Thymus (tissue), 11 donors: ENCODE results near the gene APEH. TPM values are rescaled to one million over a fixed set of nuclear protein-coding genes. Genes with fewer than 3 reads are reported as not detected.
A peak's percentile ranks its signal among the peaks of the same experiment; 100 is the strongest.

ENCODE experiments used
- DNase-seq, 9 donors: peaks; one replicate each; pipeline ENCODE4 v3.0.0-alpha.2; 2013; ENCODE audit warnings: low spot score in 9 of 9, low read depth in 6 of 9, missing footprints in 1 of 9
- H3K27ac ChIP-seq, 2 donors: one replicate each; pipeline ENCODE4 v1.5.1; 2013; ENCODE audit warnings: control low read depth in 1 of 2, low read depth in 1 of 2, low read length in 1 of 2, mild to moderate bottlenecking in 1 of 2, moderate library complexity in 1 of 2
- H3K27me3 ChIP-seq, 2 donors: one replicate each; pipeline ENCODE4 v1.5.1; 2013; ENCODE audit warnings: low read length in 1 of 2; ENCODE audit not compliant: control insufficient read depth in 2 of 2, insufficient read depth in 1 of 2
- H3K36me3 ChIP-seq, 2 donors: one replicate each; pipeline ENCODE4 v1.5.1; 2013; ENCODE audit warnings: low read length in 1 of 2, mild to moderate bottlenecking in 1 of 2, moderate library complexity in 1 of 2; ENCODE audit not compliant: control insufficient read depth in 2 of 2, insufficient read depth in 2 of 2
- H3K4me1 ChIP-seq, 2 donors: one replicate each; pipeline ENCODE4 v1.5.1; 2013; ENCODE audit warnings: low read length in 2 of 2; ENCODE audit not compliant: control insufficient read depth in 2 of 2, insufficient read depth in 2 of 2
- H3K4me3 ChIP-seq, 2 donors: one replicate each; pipeline ENCODE4 v1.5.1; 2013; ENCODE audit warnings: low read length in 2 of 2, control low read depth in 1 of 2, mild to moderate bottlenecking in 1 of 2
- H3K9me3 ChIP-seq, 2 donors: one replicate each; pipeline ENCODE4 v1.5.1; 2013; ENCODE audit warnings: low read length in 1 of 2, mild to moderate bottlenecking in 1 of 2; ENCODE audit not compliant: control insufficient read depth in 2 of 2, insufficient read depth in 1 of 2
- WGBS: extraction: QIAGEN DNeasy Blood & Tissue Kit; methylation state at CpG from one replicate; pipeline ENCODE4 v1.1.7; 2013; 5-methylcytosine and 5-hydroxymethylcytosine counted together
- polyA plus RNA-seq: library from polyadenylated mRNA; stranded (reverse); fragments of 200-250 nt; gene quantifications from one replicate; pipeline ENCODE4 v1.2.3, GENCODE V29; 2013
- total RNA-seq: library from RNA; stranded (reverse); fragments of 120-200 nt; gene quantifications from one replicate; pipeline ENCODE4 v1.2.4, GENCODE V29; 2013
- donor health status: healthy.

Gene APEH
- total and polyA plus RNA-seq, 2 donors, result 45.8 to 90.5 TPM

- Histone ChIP-seq H3K27ac (no peak overlapping the region), H3K36me3 (peaks cover 35 to 48% of the 10 kb centered on the region in 2 donors), H3K9me3 (peaks cover 0 to under 1% of the 10 kb centered on the region in 2 donors), H3K27me3 (no peaks in the 10 kb centered on the region), H3K4me1 (peaks cover 10 to 14% of the 10 kb centered on the region in 2 donors), H3K4me3 (no peak overlapping the region)
- DNase-seq, result no peak
- 93% methylated on average over 4 of the region's 4 CpGs for WGBS
These were observed 32.9 kb downstream of the APEH start for GRCh38 chr3:49707113-49707480.

GRCh38 chr3:49709852-49710251 lies 35.7 kb downstream of the APEH start:
- Histone ChIP-seq H3K9me3 (no peaks in the 10 kb centered on the region), H3K36me3 (peaks cover 30 to 32% of the 10 kb centered on the region in 2 donors), H3K4me1 (peaks cover 18 to 33% of the 10 kb centered on the region in 2 donors), H3K27me3 (no peaks in the 10 kb centered on the region), H3K27ac (no peak overlapping the region), H3K4me3 (no peak overlapping the region)
- DNase-seq, result no peak
- WGBS, result 92% methylated on average over 8 of the region's 8 CpGs

DNA sequence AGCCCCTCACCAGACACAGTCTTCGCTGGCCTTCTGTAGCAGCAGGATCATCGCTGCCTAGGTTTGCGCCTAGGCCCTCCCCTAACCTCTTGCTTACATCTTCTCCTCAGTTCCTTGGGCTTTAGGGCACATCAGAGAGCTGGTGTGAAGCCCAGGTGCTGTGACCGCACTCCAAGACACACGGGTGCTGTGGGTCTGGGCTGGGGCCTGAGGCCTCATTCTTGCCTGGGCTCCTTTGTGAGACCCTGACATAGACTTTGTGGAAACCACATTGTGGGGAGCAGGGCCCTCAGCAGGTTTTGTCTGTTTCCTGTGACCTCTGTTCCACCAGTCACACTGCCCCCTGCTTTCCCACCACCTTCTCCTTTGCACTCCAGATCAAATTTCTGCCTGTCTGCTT lies 37.3 kb downstream of the APEH start:
- peak overlapping the region in 1 of 2 donors; percentile 36 for H3K27ac ChIP-seq
- peaks cover 26 to 29% of the 10 kb centered on the region in 2 donors for H3K36me3 ChIP-seq
- H3K4me3 ChIP-seq, result no peak overlapping the region
- H3K27me3 ChIP-seq, result no peaks in the 10 kb centered on the region
- H3K9me3 ChIP-seq, result no peaks in the 10 kb centered on the region
- DNase-seq, result peak in 1 of 9 donors; percentile 49
- H3K4me1 ChIP-seq, result peaks cover 18 to 33% of the 10 kb centered on the region in 2 donors
- WGBS, result 13% methylated on average over 5 of the region's 5 CpGs

DNA sequence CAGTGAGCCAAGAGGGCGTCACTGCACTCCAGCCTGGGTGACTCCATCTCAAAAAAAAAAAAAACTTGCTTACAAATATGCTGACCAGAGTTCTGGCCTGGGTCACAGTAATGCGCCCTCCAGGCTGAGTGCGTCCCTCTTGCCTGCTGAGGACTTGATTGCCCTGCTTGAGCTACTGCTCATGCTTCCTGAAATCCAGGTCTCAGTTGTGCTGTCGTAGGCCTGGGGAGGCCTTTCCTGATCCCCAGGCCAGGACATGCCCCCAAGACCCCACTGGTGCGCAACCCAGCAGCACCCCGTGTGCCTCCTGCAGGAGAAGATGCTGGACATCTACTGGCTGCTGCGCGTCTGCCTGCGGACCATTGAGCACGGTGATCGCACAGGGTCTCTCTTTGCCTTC lies 38.0 kb downstream of the APEH start:
- DNase-seq, result no peak
- H3K27me3 ChIP-seq, result no peaks in the 10 kb centered on the region
- H3K4me3 ChIP-seq, result no peak overlapping the region
- H3K9me3 ChIP-seq, result no peaks in the 10 kb centered on the region
- peaks cover 20 to 28% of the 10 kb centered on the region in 2 donors for H3K36me3 ChIP-seq
- H3K27ac ChIP-seq, result peak overlapping the region; percentile 3 to 71
- peaks cover 18 to 33% of the 10 kb centered on the region in 2 donors for H3K4me1 ChIP-seq
- 86% methylated on average over 11 of the region's 11 CpGs for WGBS

GRCh38 chr3:49712631-49713317 lies 38.6 kb downstream of the APEH start:
- H3K4me3 ChIP-seq, result no peak overlapping the region
- H3K4me1 ChIP-seq, result peaks cover 18 to 37% of the 10 kb centered on the region in 2 donors
- DNase-seq, result peak in 3 of 9 donors; percentile 53 to 67 (median 67)
- H3K36me3 ChIP-seq, result peaks cover 16 to 24% of the 10 kb centered on the region in 2 donors
- 27% methylated on average over 7 of the region's 7 CpGs for WGBS
- H3K27ac ChIP-seq, result peak overlapping the region; percentile 3 to 71
- H3K27me3 ChIP-seq, result no peaks in the 10 kb centered on the region
- no peaks in the 10 kb centered on the region for H3K9me3 ChIP-seq

- 95% methylated on average over 25 of the region's 25 CpGs for WGBS
- H3K36me3 ChIP-seq, result peaks cover 11 to 22% of the 10 kb centered on the region in 2 donors
- H3K4me1 ChIP-seq, result peaks cover 22 to 40% of the 10 kb centered on the region in 2 donors
- H3K4me3 ChIP-seq, result no peak overlapping the region
- peaks cover 0 to 4% of the 10 kb centered on the region in 2 donors for H3K27me3 ChIP-seq
- no peaks in the 10 kb centered on the region for H3K9me3 ChIP-seq
- peak overlapping the region in 1 of 2 donors; percentile 71 for H3K27ac ChIP-seq
- no peak for DNase-seq
These were observed 39.4 kb downstream of the APEH start for GRCh38 chr3:49713336-49714105.

GRCh38 chr3:49714728-49715550 lies 40.8 kb downstream of the APEH start:
- DNase-seq, result no peak
- 94% methylated on average over 13 of the region's 13 CpGs for WGBS
- no peak overlapping the region for H3K27ac ChIP-seq
- peaks cover 0 to 6% of the 10 kb centered on the region in 2 donors for H3K27me3 ChIP-seq
- no peaks in the 10 kb centered on the region for H3K9me3 ChIP-seq
- no peak overlapping the region for H3K4me3 ChIP-seq
- H3K4me1 ChIP-seq, result peaks cover 24 to 51% of the 10 kb centered on the region in 2 donors
- H3K36me3 ChIP-seq, result peaks cover 11 to 20% of the 10 kb centered on the region in 2 donors

GRCh38 chr3:49715611-49716121 lies 41.5 kb downstream of the APEH start:
- no peaks in the 10 kb centered on the region for H3K9me3 ChIP-seq
- WGBS, result 99% methylated on average over 13 of the region's 13 CpGs
- peaks cover 0 to 6% of the 10 kb centered on the region in 2 donors for H3K27me3 ChIP-seq
- H3K4me1 ChIP-seq, result peaks cover 24 to 53% of the 10 kb centered on the region in 2 donors
- no peak overlapping the region for H3K27ac ChIP-seq
- DNase-seq, result no peak
- no peak overlapping the region for H3K4me3 ChIP-seq
- H3K36me3 ChIP-seq, result peaks cover 12 to 24% of the 10 kb centered on the region in 2 donors
